Fibroblast of mammary gland (primary cell): ENCODE results near the gene GLT6D1.

Experiments
- DNase-seq: peaks from one replicate; pipeline ENCODE4 v3.0.0-alpha.2; 2010; ENCODE audit warnings: low read depth
- H3K4me3 ChIP-seq: 2 replicates; pipeline ENCODE4 v1.5.1; 2011; ENCODE audit warnings: low read depth, mild to moderate bottlenecking, low read length, moderate library complexity; ENCODE audit not compliant: control insufficient read depth
- CTCF ChIP-seq: conservative IDR thresholded peaks from 2 replicates; pipeline ENCODE4 v1.5.1; 2011; ENCODE audit warnings: low read depth, low read length, inconsistent platforms; ENCODE audit not compliant: control insufficient read depth, insufficient read depth

Gene GLT6D1

GRCh38 chr9:135639196-135639595 is at the start of gene GLT6D1:
TSS of gene GLT6D1 (minus strand) at chr9:135639540. CDS start at chr9:135639187, 353 bp downstream.
- H3K4me3 ChIP-seq: no peak within 1 kb of the TSS
- DNase-seq: no peak
- TF ChIP-seq CTCF: no peak

GRCh38 chr9:135689011-135689410 is 49.7 kb upstream of the GLT6D1 start:
- no peak for TF ChIP-seq CTCF
- no peak for DNase-seq
- H3K4me3 ChIP-seq: no peak overlapping the region

- no peak overlapping the region for H3K4me3 ChIP-seq
- TF ChIP-seq CTCF: no peak
- DNase-seq: no peak
Observed at GRCh38 chr9:135687216-135687615, 47.9 kb upstream of the GLT6D1 start.

GRCh38 chr9:135684691-135685090 is 45.4 kb upstream of the GLT6D1 start:
- no peak overlapping the region for H3K4me3 ChIP-seq
- TF ChIP-seq CTCF: no peak
- DNase-seq: no peak

- DNase-seq: no peak
- TF ChIP-seq CTCF: no peak
- no peak overlapping the region for H3K4me3 ChIP-seq
Observed at GRCh38 chr9:135683401-135684034, 44.2 kb upstream of the GLT6D1 start.

- no peak for DNase-seq
- no peak overlapping the region for H3K4me3 ChIP-seq
- TF ChIP-seq CTCF: no peak
Observed at GRCh38 chr9:135681161-135681560, 41.8 kb upstream of the GLT6D1 start.

- no peak for TF ChIP-seq CTCF
- no peak overlapping the region for H3K4me3 ChIP-seq
- no peak for DNase-seq
Observed at GRCh38 chr9:135680056-135680455, 40.7 kb upstream of the GLT6D1 start.
